Caki2 (cell line): ENCODE results near the gene ALPG. TPM values are rescaled to one million over a fixed set of nuclear protein-coding genes. Genes with fewer than 3 reads are reported as not detected.
"Not testable (repeated sequence)": the region's sequence is repeated elsewhere in the genome, so short reads cannot be mapped to it uniquely, and the experiment has no call there.

ENCODE experiments used
- DNase-seq: peaks from one replicate; pipeline ENCODE4 v3.0.0-alpha.2; 2015; ENCODE audit warnings: low read depth
- in situ Hi-C: cut with HindIII; loops from 2 replicates; pipeline ENCODE4 v1.10.0; 2016; ENCODE audit warnings: low sequenced_read_pairs, low pct_unique_long_range_greater_than_20kb, mixed read lengths
- total RNA-seq: library from RNA; depleted of rRNA; stranded (reverse); fragments of >200 nt; shearing (Covaris generic); gene quantifications from 2 replicates; pipeline ENCODE4 v1.2.3, GENCODE V29; 2014; ENCODE audit warnings: low replicate concordance

ALPG gene
- total RNA-seq, 1 experiment from 2014 or later: not detected

- no peak for DNase-seq
- in situ Hi-C loops: no loop called here
Measured at GRCh38 chr2:232374356-232374755, 32.3 kb upstream of the ALPG start.

- in situ Hi-C loops: no loop called here
- DNase-seq: no peak
Measured at GRCh38 chr2:232375164-232375563, 31.5 kb upstream of the ALPG start.

- in situ Hi-C loops: no loop called here
- no peak for DNase-seq
Measured at GRCh38 chr2:232376260-232376659, 30.4 kb upstream of the ALPG start.

- in situ Hi-C loops: no loop called here
- DNase-seq: no peak
Measured at GRCh38 chr2:232376713-232377112, 29.9 kb upstream of the ALPG start.

GRCh38 chr2:232377319-232377718, 29.3 kb upstream of the ALPG start:
- in situ Hi-C loops: no loop called here
- no peak for DNase-seq

- DNase-seq: no peak
- in situ Hi-C loops: no loop called here
Measured at GRCh38 chr2:232377841-232378734, 28.6 kb upstream of the ALPG start.

- DNase-seq, in situ Hi-C loops: not testable (repeated sequence)
Measured at GRCh38 chr2:232378735-232379151, 27.9 kb upstream of the ALPG start, which contains the start of gene ALPP. Gene ALPP, plus strand, starts transcription at chr2:232378751. Its CDS starts 52 bp downstream, at chr2:232378803.

GRCh38 chr2:232379610-232380590, 26.7 kb upstream of the ALPG start:
- DNase-seq, in situ Hi-C loops: not testable (repeated sequence)

- DNase-seq, in situ Hi-C loops: not testable (repeated sequence)
Measured at GRCh38 chr2:232381204-232382031, 25.2 kb upstream of the ALPG start.

- no peak for DNase-seq
- in situ Hi-C loops: no loop called here
Measured at GRCh38 chr2:232382331-232383225, 24.1 kb upstream of the ALPG start.

GRCh38 chr2:232384466-232384865, 22.2 kb upstream of the ALPG start:
- in situ Hi-C loops: no loop called here
- DNase-seq: no peak

- DNase-seq, in situ Hi-C loops: not testable (repeated sequence)
Measured at GRCh38 chr2:232385058-232385457, 21.6 kb upstream of the ALPG start.

GRCh38 chr2:232385660-232386489, 20.8 kb upstream of the ALPG start:
- no peak for DNase-seq
- in situ Hi-C loops: no loop called here

- in situ Hi-C loops: no loop called here
- no peak for DNase-seq
Measured at GRCh38 chr2:232386490-232386739, 20.2 kb upstream of the ALPG start.

- in situ Hi-C loops: no loop called here
- DNase-seq: no peak
Measured at GRCh38 chr2:232386740-232387450, 19.7 kb upstream of the ALPG start.
